Neural cell (in vitro differentiated cells): ENCODE data around the gene DMRT2.

Experiments used
- EP300 ChIP-seq: fragments of 450-650 bp; conservative IDR thresholded peaks from 2 replicates; pipeline ENCODE4 v1.6.1; 2014; ENCODE audit warnings: antibody characterized with exemption, mild to moderate bottlenecking, moderate library complexity; ENCODE audit not compliant: poor library complexity, severe bottlenecking
- EZH2 ChIP-seq: fragments of 200-600, 300-800 bp; shearing (Covaris generic), sonication (generic); IDR thresholded peaks from 2 replicates; pipeline ENCODE4 v1.6.1; 2014; ENCODE audit warnings: antibody characterized with exemption, low read length, borderline replicate concordance, mild to moderate bottlenecking; ENCODE audit not compliant: insufficient read depth, poor library complexity, severe bottlenecking
- MXI1 ChIP-seq: fragments of 450-650 bp; conservative IDR thresholded peaks from 2 replicates; pipeline ENCODE4 v1.6.1; 2014; ENCODE audit warnings: antibody characterized with exemption, mild to moderate bottlenecking; ENCODE audit not compliant: poor library complexity, severe bottlenecking
- POLR2AphosphoS5 ChIP-seq: IDR thresholded peaks from 2 replicates; pipeline ENCODE4 v1.6.1; 2012
- SMC3 ChIP-seq: fragments of 450-650 bp; conservative IDR thresholded peaks from 2 replicates; pipeline ENCODE4 v1.6.1; 2014; ENCODE audit warnings: antibody characterized with exemption, mild to moderate bottlenecking, moderate library complexity; ENCODE audit not compliant: poor library complexity
- TAF1 ChIP-seq: IDR thresholded peaks from 2 replicates; pipeline ENCODE4 v1.6.1; 2012; ENCODE audit warnings: low read depth
- TF ChIP-seq, protein P1 (sequence below): fragments of 450-650 bp; IDR thresholded peaks from 2 replicates; pipeline ENCODE4 v1.5.1; 2014; ENCODE audit warnings: antibody characterized with exemption, mild to moderate bottlenecking, moderate library complexity; ENCODE audit not compliant: poor library complexity, severe bottlenecking
- TF ChIP-seq, protein P2 (sequence below): IDR thresholded peaks from 2 replicates; pipeline ENCODE4 v1.6.1; 2012; ENCODE audit warnings: borderline replicate concordance

DNA sequence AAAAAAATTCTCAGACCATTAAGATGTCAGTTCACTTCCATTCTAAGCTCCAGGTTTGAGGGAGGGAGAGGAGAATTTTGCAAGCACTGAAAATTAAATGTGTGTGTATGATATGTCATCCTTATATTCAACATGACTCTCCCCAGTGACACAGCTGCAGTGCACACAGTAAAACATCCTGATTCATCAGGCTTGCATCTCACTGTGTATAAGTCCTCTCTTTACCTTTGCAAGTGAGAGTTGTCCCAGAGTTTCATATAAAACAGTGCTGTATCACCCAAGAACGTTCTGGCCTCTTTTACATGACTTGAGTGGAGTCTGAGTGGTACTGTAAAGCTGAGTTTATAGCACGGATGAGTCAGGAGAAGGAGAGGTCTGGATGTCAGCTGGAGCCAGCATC lies 50.0 kb downstream of the DMRT2 start:
- TF ChIP-seq POLR2AphosphoS5 (no peak), TAF1 (no peak), EP300 (no peak), MXI1 (no peak), EZH2 (no peak), SMC3 (no peak)
- TF ChIP-seq, protein P1, sequence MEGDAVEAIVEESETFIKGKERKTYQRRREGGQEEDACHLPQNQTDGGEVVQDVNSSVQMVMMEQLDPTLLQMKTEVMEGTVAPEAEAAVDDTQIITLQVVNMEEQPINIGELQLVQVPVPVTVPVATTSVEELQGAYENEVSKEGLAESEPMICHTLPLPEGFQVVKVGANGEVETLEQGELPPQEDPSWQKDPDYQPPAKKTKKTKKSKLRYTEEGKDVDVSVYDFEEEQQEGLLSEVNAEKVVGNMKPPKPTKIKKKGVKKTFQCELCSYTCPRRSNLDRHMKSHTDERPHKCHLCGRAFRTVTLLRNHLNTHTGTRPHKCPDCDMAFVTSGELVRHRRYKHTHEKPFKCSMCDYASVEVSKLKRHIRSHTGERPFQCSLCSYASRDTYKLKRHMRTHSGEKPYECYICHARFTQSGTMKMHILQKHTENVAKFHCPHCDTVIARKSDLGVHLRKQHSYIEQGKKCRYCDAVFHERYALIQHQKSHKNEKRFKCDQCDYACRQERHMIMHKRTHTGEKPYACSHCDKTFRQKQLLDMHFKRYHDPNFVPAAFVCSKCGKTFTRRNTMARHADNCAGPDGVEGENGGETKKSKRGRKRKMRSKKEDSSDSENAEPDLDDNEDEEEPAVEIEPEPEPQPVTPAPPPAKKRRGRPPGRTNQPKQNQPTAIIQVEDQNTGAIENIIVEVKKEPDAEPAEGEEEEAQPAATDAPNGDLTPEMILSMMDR = no peak
- TF ChIP-seq, protein P2, sequence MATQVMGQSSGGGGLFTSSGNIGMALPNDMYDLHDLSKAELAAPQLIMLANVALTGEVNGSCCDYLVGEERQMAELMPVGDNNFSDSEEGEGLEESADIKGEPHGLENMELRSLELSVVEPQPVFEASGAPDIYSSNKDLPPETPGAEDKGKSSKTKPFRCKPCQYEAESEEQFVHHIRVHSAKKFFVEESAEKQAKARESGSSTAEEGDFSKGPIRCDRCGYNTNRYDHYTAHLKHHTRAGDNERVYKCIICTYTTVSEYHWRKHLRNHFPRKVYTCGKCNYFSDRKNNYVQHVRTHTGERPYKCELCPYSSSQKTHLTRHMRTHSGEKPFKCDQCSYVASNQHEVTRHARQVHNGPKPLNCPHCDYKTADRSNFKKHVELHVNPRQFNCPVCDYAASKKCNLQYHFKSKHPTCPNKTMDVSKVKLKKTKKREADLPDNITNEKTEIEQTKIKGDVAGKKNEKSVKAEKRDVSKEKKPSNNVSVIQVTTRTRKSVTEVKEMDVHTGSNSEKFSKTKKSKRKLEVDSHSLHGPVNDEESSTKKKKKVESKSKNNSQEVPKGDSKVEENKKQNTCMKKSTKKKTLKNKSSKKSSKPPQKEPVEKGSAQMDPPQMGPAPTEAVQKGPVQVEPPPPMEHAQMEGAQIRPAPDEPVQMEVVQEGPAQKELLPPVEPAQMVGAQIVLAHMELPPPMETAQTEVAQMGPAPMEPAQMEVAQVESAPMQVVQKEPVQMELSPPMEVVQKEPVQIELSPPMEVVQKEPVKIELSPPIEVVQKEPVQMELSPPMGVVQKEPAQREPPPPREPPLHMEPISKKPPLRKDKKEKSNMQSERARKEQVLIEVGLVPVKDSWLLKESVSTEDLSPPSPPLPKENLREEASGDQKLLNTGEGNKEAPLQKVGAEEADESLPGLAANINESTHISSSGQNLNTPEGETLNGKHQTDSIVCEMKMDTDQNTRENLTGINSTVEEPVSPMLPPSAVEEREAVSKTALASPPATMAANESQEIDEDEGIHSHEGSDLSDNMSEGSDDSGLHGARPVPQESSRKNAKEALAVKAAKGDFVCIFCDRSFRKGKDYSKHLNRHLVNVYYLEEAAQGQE = no peak
